Activated T-helper 9 cell treated with anti-CD3 and anti-CD28 coated beads, Interleukin-2, amount 50 U/mL, for 16 hours (primary cell): Measurements from ENCODE around the gene C1orf50.

Experiments used
- DNase-seq: peaks from one replicate; pipeline ENCODE4 v3.0.0-alpha.2; 2020; ENCODE audit warnings: low read depth

C1orf50 gene

DNA sequence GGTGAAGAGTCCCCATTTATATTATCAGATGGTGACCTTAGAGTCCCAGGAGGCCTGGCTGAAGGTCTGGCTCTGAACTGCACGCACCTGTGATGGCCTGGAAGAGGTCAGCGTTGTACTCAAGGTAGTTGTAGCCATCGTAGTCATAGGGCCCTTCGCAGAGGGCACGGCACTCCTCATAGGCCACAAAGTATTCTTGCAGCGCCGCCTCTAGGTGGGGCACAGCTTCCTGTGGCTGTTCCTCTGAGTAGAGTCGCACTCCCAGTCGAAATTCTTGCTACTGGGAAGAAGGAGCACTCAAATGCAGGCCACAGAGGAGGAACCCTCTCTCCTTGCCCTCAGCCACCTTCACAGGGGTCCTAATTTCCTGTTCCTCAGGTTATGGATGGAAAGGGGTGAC, 7.9 kb upstream of the C1orf50 start:
- DNase-seq, result no peak

- DNase-seq, result no peak
Observed at GRCh38 chr1:42761567-42761966, 5.5 kb upstream of the C1orf50 start.

- DNase-seq, result no peak
Observed at GRCh38 chr1:42762269-42762668, 4.8 kb upstream of the C1orf50 start.

GRCh38 chr1:42765269-42765668, 1.8 kb upstream of the C1orf50 start:
- DNase-seq, result no peak

DNA sequence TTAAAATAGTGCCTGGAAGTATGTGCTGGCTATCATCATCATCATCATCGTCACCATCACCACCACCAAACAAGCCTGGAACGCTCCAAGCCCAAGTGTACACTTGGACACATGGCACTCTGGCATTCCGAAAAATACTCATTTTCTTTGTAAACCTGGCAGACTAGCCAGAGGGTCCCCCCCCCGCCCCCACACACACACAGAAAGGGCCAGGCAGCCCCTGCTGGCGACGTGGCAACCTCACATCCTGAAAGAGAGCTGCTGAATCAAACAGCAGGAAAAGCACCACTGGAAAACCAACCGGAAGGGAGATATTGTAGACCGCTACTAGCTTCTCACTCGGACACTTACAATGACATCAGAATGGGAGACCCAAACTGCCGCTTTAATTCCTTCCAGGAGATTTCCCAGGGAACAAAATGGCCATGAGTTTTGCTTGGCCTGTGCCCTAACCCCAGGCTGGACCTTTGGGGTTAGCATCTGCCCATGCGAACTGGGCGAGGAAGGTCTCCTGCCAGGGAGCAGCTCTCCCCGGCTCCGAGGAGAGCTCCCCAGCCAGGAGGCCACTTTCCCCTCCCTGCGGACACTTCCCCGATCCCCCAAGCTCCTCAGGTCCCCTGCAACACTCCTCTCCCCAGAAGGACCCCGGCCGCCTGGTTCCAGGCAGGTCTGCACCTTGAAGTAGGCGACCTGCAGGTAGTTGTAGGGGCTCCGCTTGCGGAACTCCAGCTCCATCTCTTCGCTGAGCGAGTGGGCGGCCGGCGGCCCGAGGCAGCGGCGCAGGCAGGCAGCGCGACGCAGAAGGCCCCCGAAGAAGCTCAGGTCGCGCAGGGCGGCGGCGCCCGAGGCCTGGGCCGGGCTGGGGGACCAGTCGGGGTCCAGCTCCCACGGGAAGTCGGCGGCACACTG, 963 bp upstream of the C1orf50 start:
- peak; percentile 35 for DNase-seq

DNA sequence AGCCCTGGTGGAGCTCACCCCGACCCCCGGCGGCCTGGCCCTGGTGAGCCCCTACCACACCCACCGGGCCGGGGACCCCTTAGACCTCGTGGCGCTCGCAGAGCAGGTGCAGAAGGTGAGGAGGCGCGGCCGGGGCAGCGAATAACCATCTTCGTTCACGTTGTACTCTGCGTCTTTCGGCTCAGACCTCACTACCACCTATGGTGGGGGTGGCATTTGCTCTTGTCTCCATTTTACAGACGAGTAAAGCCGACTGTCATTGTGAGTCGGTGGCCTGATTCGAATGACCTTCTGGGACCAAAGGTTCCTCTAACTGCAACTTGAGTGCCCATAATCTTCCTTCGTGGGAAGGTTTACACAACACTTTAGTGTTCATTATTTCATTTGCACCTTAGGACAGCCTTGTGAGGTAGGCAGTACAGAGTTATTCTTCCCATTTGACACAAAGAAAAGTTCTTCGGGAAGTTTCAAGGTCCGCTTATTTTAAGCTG, 506 bp downstream of the C1orf50 start:
- no peak for DNase-seq

DNA sequence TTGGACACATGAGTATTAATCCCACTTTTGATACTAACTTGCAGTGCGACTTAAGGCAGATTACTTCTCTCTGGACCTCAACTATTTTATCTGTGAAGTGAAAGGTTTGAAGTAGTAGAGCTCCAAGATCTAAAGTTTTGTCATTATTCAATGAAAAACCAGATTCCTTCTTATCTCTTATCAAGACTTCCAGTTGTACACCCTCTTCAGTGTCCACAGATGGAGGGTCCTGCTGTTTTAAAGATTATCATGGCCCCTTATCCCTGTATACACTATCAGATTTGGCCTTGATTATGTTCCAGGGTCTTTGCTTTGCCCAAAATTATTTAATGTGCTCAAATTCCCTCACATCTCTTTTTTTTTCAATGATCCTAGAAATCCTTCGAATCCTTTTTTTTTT, 1.1 kb downstream of the C1orf50 start:
- no peak for DNase-seq

- DNase-seq, result no peak
Observed at GRCh38 chr1:42769811-42770210, 2.8 kb downstream of the C1orf50 start.

GRCh38 chr1:42773420-42773819, 6.4 kb downstream of the C1orf50 start:
- no peak for DNase-seq

GRCh38 chr1:42774928-42775526, 8.0 kb downstream of the C1orf50 start:
- DNase-seq, result no peak

DNA sequence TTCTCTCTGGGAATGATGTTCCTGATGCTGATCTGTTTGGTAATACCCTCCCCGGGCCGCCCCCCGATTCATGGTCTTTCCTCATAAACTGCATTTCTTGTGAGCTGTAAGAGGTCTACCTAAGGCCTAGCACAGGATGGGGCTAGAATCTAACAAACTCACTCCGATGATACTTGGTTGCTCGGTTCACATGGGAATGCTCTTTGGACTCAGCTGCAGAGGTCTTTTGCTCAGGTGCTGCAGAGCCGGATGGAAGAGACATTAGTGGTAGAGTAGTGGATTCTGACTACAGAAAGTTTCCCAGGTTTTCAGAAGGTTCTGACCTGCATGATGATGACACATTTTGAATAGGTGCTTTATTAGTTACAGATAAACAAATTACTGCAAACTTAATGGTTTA, 9.5 kb downstream of the C1orf50 start:
- no peak for DNase-seq

GRCh38 chr1:42777852-42778251, 10.8 kb downstream of the C1orf50 start:
- no peak for DNase-seq

DNA sequence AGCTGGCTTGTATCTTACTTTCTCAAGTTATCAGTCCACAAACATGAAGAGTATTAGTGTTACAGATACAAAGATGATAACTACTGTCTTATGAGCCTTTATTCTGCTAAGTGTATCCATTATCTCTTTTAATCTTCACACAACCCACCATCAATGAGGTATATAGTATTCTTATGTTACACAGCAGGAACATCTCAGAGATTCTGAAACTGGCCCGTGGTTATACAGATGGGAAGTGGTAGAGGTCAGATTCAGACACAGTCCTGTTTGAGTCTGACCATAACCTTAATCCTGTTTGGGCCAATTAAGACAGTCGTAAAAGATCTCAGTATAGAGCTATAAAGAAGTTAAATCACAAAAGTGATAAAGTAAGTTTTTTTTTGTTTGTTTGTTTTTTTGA, 12.7 kb downstream of the C1orf50 start:
- DNase-seq, result no peak

GRCh38 chr1:42780176-42780575, 13.1 kb downstream of the C1orf50 start:
- no peak for DNase-seq

- DNase-seq, result no peak
Observed at GRCh38 chr1:42783092-42783491, 16.0 kb downstream of the C1orf50 start.

GRCh38 chr1:42784547-42784945, 17.5 kb downstream of the C1orf50 start:
- DNase-seq, result no peak

DNA sequence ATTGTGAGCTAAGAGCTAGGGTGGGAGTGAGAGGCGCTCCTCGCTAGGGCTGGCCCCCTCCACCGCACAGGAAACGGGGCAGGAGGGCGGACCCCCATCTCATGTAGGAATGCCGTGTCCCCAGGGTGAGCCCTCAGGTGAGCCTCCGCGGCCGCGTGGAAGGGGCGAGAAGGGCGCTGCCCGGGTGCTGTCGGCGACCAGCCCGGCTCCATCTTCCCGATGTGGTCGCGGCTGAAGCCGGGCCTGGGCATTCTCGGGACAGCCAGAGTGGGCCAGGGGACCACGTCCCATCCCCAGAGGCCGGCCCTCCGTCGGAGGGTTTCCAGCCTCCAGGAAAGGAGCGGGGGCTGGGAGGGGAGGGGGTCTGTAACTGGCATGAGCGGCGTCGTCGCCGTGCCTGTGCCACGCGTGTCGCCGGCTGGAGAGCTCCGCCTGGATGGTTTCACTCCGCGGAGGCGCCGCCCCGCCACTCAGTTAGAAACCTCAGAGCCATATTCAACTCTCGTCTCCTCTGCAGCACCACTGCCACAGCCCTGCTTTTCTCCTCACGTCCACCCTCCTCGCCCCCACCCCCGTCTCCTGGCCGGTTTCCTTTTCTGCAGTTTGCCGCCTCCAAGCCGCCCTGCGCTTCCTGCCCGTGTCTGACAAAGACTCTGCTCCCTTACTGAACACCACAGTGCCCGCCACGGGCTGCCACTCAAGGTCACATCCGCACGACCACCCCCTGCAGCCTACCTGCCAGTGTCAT, 18.1 kb downstream of the C1orf50 start, which contains the start of gene TMEM269:
TMEM269 (plus strand) TSS at position 46 of the 748 bp plus-strand sequence. CDS start 4,903 bp downstream, outside the sequence.
- no peak for DNase-seq

- DNase-seq, result no peak
Observed at GRCh38 chr1:42786097-42786496, 19.0 kb downstream of the C1orf50 start.

DNA sequence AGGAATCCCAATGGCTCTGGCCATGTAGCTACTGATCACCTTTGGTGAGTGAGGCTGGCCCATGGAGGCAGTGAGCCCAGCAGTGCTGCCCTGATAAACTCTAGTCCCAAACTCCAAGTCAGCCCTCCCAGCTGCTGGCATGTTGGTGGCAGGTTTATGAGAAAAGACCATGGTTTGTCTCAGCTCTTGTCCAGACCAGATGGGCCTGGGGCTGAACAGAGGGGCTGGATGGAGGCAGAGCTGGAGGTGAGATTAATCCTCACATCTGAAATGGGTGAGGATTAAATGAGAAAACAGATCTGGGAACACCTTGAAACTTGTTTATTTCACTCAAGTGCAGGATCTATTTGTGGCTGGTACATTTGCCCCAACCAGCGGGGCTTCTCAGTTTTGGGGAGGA, 21.0 kb downstream of the C1orf50 start:
- no peak for DNase-seq

- no peak for DNase-seq
Observed at GRCh38 chr1:42793824-42794223, 26.8 kb downstream of the C1orf50 start.

DNA sequence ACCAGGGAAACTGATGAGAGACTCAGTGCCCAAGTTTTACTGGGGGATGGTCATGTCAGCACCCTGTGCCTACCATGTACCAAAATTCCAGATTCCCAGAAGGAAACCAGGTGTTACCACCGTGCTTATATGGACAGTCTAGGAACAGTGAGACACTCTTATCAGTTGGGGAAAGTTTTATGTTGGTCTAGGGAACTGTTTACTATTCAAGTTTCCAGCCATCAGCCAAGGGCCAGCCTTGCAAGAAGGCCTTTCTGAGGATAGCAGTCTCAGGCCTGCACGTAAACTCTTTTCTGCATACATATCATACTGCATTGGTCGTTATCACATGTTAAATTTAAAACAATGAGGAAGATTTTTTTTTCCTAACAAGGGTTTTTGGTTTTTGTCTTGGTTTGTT, 30.4 kb downstream of the C1orf50 start:
- no peak for DNase-seq

GRCh38 chr1:42797979-42798378, 30.9 kb downstream of the C1orf50 start:
- DNase-seq, result no peak
